Measurements from ENCODE around the gene GABRR2.

Gene GABRR2

GRCh38 chr6:89317067-89317466 lies 2.0 kb upstream of the GABRR2 start:
- H3K9me3 ChIP-seq (ENCODE audit: insufficient read depth, low read depth, low read length) = no peaks in the 10 kb centered on the region
- H3K36me3 ChIP-seq (ENCODE audit: insufficient read depth, low read length) = no peaks in the 10 kb centered on the region; the same call in 1 of the 2 replicates
- H3K4me1 ChIP-seq (ENCODE audit: insufficient read depth, low read length, poor library complexity, severe bottlenecking) = peaks cover 4% of the 10 kb centered on the region
- H3K4me3 ChIP-seq (ENCODE audit: low read length, poor library complexity, severe bottlenecking) = no peak overlapping the region
- H2AFZ ChIP-seq (ENCODE audit: low read length) = no peak overlapping the region
- no peaks in the 10 kb centered on the region for H3K9me2 ChIP-seq (replicated peaks; ENCODE audit: low read depth, low read length)
- TF ChIP-seq CTCF (conservative IDR thresholded peaks at IDR 0.05; ENCODE audit: low read length) = no peak
- no peak for TF ChIP-seq EZH2phosphoT487 (IDR thresholded peaks at IDR 0.05; ENCODE audit: borderline replicate concordance)
- H3K4me2 ChIP-seq (ENCODE audit: low read depth, low read length, poor library complexity, severe bottlenecking) = no peak overlapping the region
- no peaks in the 10 kb centered on the region for H4K20me1 ChIP-seq (ENCODE audit: insufficient read depth, low read length, poor library complexity, severe bottlenecking)
- no peak overlapping the region for H3K9ac ChIP-seq (ENCODE audit: low read depth, low read length, poor library complexity, severe bottlenecking)
- H3F3A ChIP-seq (ENCODE audit: low read depth) = no peaks in the 10 kb centered on the region
- no peaks in the 10 kb centered on the region for H3K27me3 ChIP-seq (ENCODE audit: insufficient read depth, low read length, poor library complexity, severe bottlenecking)
- no peaks in the 10 kb centered on the region for H3K79me2 ChIP-seq (ENCODE audit: insufficient read depth, low read length)

GRCh38 chr6:89314692-89315091 lies 407 bp downstream of the GABRR2 start:
- Histone ChIP-seq H4K20me1 (ENCODE audit: insufficient read depth, low read length, poor library complexity, severe bottlenecking) (no peaks in the 10 kb centered on the region), H2AFZ (ENCODE audit: low read length) (no peak overlapping the region), H3K4me3 (ENCODE audit: low read length, poor library complexity, severe bottlenecking) (no peak overlapping the region), H3K79me2 (ENCODE audit: insufficient read depth, low read length) (no peaks in the 10 kb centered on the region), H3K9me2 (replicated peaks; ENCODE audit: low read depth, low read length) (no peaks in the 10 kb centered on the region), H3K9me3 (ENCODE audit: insufficient read depth, low read depth, low read length) (no peaks in the 10 kb centered on the region), H3K36me3 (ENCODE audit: insufficient read depth, low read length) (no peaks in the 10 kb centered on the region; the same call in 1 of the 2 replicates), H3K9ac (ENCODE audit: low read depth, low read length, poor library complexity, severe bottlenecking) (no peak overlapping the region), H3K4me1 (ENCODE audit: insufficient read depth, low read length, poor library complexity, severe bottlenecking) (no peaks in the 10 kb centered on the region), H3F3A (ENCODE audit: low read depth) (no peaks in the 10 kb centered on the region), H3K27me3 (ENCODE audit: insufficient read depth, low read length, poor library complexity, severe bottlenecking) (no peaks in the 10 kb centered on the region), H3K4me2 (ENCODE audit: low read depth, low read length, poor library complexity, severe bottlenecking) (no peak overlapping the region)
- TF ChIP-seq EZH2phosphoT487 (IDR thresholded peaks at IDR 0.05; ENCODE audit: borderline replicate concordance) (no peak), CTCF (conservative IDR thresholded peaks at IDR 0.05; ENCODE audit: low read length) (no peak)

- no peaks in the 10 kb centered on the region; the same call in 1 of the 2 replicates for H3K36me3 ChIP-seq (ENCODE audit: insufficient read depth, low read length)
- H3K9me3 ChIP-seq (ENCODE audit: insufficient read depth, low read depth, low read length) = no peaks in the 10 kb centered on the region
- no peak overlapping the region for H2AFZ ChIP-seq (ENCODE audit: low read length)
- H3K79me2 ChIP-seq (ENCODE audit: insufficient read depth, low read length) = no peaks in the 10 kb centered on the region
- no peaks in the 10 kb centered on the region for H3K27me3 ChIP-seq (ENCODE audit: insufficient read depth, low read length, poor library complexity, severe bottlenecking)
- no peaks in the 10 kb centered on the region for H4K20me1 ChIP-seq (ENCODE audit: insufficient read depth, low read length, poor library complexity, severe bottlenecking)
- no peaks in the 10 kb centered on the region for H3F3A ChIP-seq (ENCODE audit: low read depth)
- no peak for TF ChIP-seq CTCF (conservative IDR thresholded peaks at IDR 0.05; ENCODE audit: low read length)
- TF ChIP-seq EZH2phosphoT487 (IDR thresholded peaks at IDR 0.05; ENCODE audit: borderline replicate concordance) = no peak
- H3K4me3 ChIP-seq (ENCODE audit: low read length, poor library complexity, severe bottlenecking) = no peak overlapping the region
- no peak overlapping the region for H3K4me2 ChIP-seq (ENCODE audit: low read depth, low read length, poor library complexity, severe bottlenecking)
- no peaks in the 10 kb centered on the region for H3K4me1 ChIP-seq (ENCODE audit: insufficient read depth, low read length, poor library complexity, severe bottlenecking)
- no peak overlapping the region for H3K9ac ChIP-seq (ENCODE audit: low read depth, low read length, poor library complexity, severe bottlenecking)
- no peaks in the 10 kb centered on the region for H3K9me2 ChIP-seq (replicated peaks; ENCODE audit: low read depth, low read length)
These were observed 2.1 kb downstream of the GABRR2 start for GRCh38 chr6:89313006-89313405.

Data from Loucy (cell line).